22Rv1 (cell line): ENCODE measurements around the gene CTCFL.

ENCODE experiments used
- ZFX ChIP-seq: fragments of 450-650 bp; IDR thresholded peaks from 2 replicates; pipeline ENCODE4 v1.6.1; 2017; ENCODE audit warnings: antibody characterized with exemption, borderline replicate concordance
- TF ChIP-seq, protein P1 (sequence below): fragments of 450-650 bp; IDR thresholded peaks from 2 replicates; pipeline ENCODE4 v1.5.1; 2017; ENCODE audit warnings: mild to moderate bottlenecking

- TF ChIP-seq, protein P1, sequence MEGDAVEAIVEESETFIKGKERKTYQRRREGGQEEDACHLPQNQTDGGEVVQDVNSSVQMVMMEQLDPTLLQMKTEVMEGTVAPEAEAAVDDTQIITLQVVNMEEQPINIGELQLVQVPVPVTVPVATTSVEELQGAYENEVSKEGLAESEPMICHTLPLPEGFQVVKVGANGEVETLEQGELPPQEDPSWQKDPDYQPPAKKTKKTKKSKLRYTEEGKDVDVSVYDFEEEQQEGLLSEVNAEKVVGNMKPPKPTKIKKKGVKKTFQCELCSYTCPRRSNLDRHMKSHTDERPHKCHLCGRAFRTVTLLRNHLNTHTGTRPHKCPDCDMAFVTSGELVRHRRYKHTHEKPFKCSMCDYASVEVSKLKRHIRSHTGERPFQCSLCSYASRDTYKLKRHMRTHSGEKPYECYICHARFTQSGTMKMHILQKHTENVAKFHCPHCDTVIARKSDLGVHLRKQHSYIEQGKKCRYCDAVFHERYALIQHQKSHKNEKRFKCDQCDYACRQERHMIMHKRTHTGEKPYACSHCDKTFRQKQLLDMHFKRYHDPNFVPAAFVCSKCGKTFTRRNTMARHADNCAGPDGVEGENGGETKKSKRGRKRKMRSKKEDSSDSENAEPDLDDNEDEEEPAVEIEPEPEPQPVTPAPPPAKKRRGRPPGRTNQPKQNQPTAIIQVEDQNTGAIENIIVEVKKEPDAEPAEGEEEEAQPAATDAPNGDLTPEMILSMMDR: no peak
- TF ChIP-seq ZFX: no peak
Measured at GRCh38 chr20:57558614-57559288, 33.8 kb upstream of the CTCFL start.
